GM12878 (cell line): ENCODE measurements around the gene PTGFRN. TPM values are rescaled to one million over a fixed set of nuclear protein-coding genes. Genes with fewer than 3 reads are reported as not detected.

ENCODE experiments used
- ATAC-seq: fragments of 200-7000 bp; cut with Tn5 transposase; 3 replicates; pipeline ENCODE4 v1.9.1; 2020; ENCODE audit warnings: mild to moderate bottlenecking, moderate library complexity
- BruUV-seq: library from RNA; stranded (reverse); fragments of 400-500 nt; replicated peaks from 2 replicates; lab custom pipeline; 2021; lab: Mats Ljungman, UMichigan
- CTCF ChIA-PET: fragments of 300-600 bp; sonication (Branson Sonifier 250); formaldehyde crosslinking; extraction: SDS; loops from one replicate; lab custom pipeline; 2021; ENCODE audit warnings: inconsistent platforms; lab: Yijun Ruan, JAX
- POLR2A ChIA-PET: fragments of 350-600 bp; formaldehyde crosslinking; extraction: SDS; loops from one replicate; lab custom pipeline; 2021; ENCODE audit warnings: inconsistent platforms; lab: Charles Lee
- RAD21 ChIA-PET: fragments of 300-600 bp; sonication (Branson Sonifier 250); formaldehyde crosslinking; loops from one replicate; lab custom pipeline; 2023; ENCODE audit warnings: antibody characterized with exemption; ENCODE audit not compliant: unreplicated experiment; lab: Charles Lee
- SMC1A ChIA-PET: fragments of 300-600 bp; sonication (Branson Sonifier 250); formaldehyde crosslinking; loops from one replicate; lab custom pipeline; 2023; ENCODE audit not compliant: unreplicated experiment, uncharacterized antibody; lab: Charles Lee
- DNase-seq: peaks from one replicate; pipeline ENCODE4 v3.0.0-alpha.2; 2011; ENCODE audit warnings: low read depth, low spot score
- FAIRE-seq: peaks from 3 replicates; lab custom pipeline; 2011; peaks lifted over from hg19 to GRCh38; lab: Jason Lieb, UNC
- H2AFZ ChIP-seq: 2 replicates; pipeline ENCODE4 v1.6.0; 2011; ENCODE audit warnings: low read depth, low read length, control low read depth; ENCODE audit not compliant: control insufficient read depth
- H3K27ac ChIP-seq: 2 replicates; pipeline ENCODE4 v1.5.1; 2011; ENCODE audit warnings: control low read depth; ENCODE audit not compliant: control insufficient read depth, insufficient read depth
- H3K27me3 ChIP-seq, 2 experiments: replicated peaks in 1 of 2; 2 replicates each; pipeline versions ENCODE4 v1.6.0 to v1.6.1; 2011; ENCODE audit warnings: low read length in 1 of 2; ENCODE audit not compliant: control insufficient read depth in 2 of 2, insufficient read depth in 2 of 2
- H3K36me3 ChIP-seq, 2 experiments: 2 replicates each; pipeline ENCODE4 v1.5.1; 2011; ENCODE audit warnings: low read length in 1 of 2; ENCODE audit not compliant: control insufficient read depth in 2 of 2, insufficient read depth in 2 of 2
- H3K4me1 ChIP-seq: 2 replicates; pipeline ENCODE4 v1.6.1; 2011; ENCODE audit warnings: mild to moderate bottlenecking, low read length, moderate library complexity, mixed read lengths; ENCODE audit not compliant: control insufficient read depth, insufficient read depth
- H3K4me2 ChIP-seq: 2 replicates; pipeline ENCODE4 v1.6.0; 2011; ENCODE audit warnings: control low read depth; ENCODE audit not compliant: control insufficient read depth, insufficient read depth
- H3K4me3 ChIP-seq: fragments of 200-600 bp; sonication (generic); 2 replicates; pipeline ENCODE4 v1.5.1; 2016
- H3K79me2 ChIP-seq: 2 replicates; pipeline ENCODE4 v1.6.0; 2011; ENCODE audit warnings: low read length; ENCODE audit not compliant: control insufficient read depth, insufficient read depth
- H3K9ac ChIP-seq: 2 replicates; pipeline ENCODE4 v1.8.0; 2011; ENCODE audit warnings: low read length, control low read depth, mixed read lengths; ENCODE audit not compliant: control insufficient read depth, insufficient read depth
- H3K9me3 ChIP-seq: replicated peaks from 3 replicates; pipeline ENCODE4 v1.5.1; 2011; ENCODE audit warnings: mild to moderate bottlenecking, low read length; ENCODE audit not compliant: control insufficient read depth, insufficient read depth
- H4K20me1 ChIP-seq: 2 replicates; pipeline ENCODE4 v1.6.0; 2011; ENCODE audit not compliant: control insufficient read depth, insufficient read depth
- CBFB ChIP-seq: IDR thresholded peaks from 2 replicates; pipeline ENCODE4 v1.6.1; 2016; ENCODE audit warnings: antibody characterized with exemption, low read depth
- CEBPB ChIP-seq, 2 experiments: fragments of 150-350 bp in 1 of 2; IDR thresholded peaks; 2 replicates each; pipeline ENCODE4 v1.6.1; 2012 to 2014; ENCODE audit warnings: low read depth in 2 of 2, low read length in 2 of 2, borderline replicate concordance in 1 of 2, inconsistent platforms in 1 of 2
- KLF5 ChIP-seq: fragments of 450-650 bp; IDR thresholded peaks from 2 replicates; pipeline ENCODE4 v1.6.1; 2014; ENCODE audit warnings: mild to moderate bottlenecking; ENCODE audit not compliant: partially characterized antibody
- NFXL1 ChIP-seq: fragments of 450-650 bp; IDR thresholded peaks from 2 replicates; pipeline ENCODE4 v1.6.1; 2017; ENCODE audit warnings: antibody characterized with exemption, mild to moderate bottlenecking, borderline replicate concordance
- POLR2A ChIP-seq: IDR thresholded peaks from 2 replicates; pipeline ENCODE4 v1.6.1; 2011; ENCODE audit warnings: low read depth, mild to moderate bottlenecking, low read length
- RUNX3 ChIP-seq: IDR thresholded peaks from 2 replicates; pipeline ENCODE4 v1.6.1; 2012; ENCODE audit warnings: low read length, inconsistent platforms
- SUZ12 ChIP-seq: fragments of 200-600 bp; sonication (generic); IDR thresholded peaks from one replicate; pipeline ENCODE4 v1.6.1; 2018; ENCODE audit warnings: antibody characterized with exemption, mild to moderate bottlenecking; ENCODE audit not compliant: unreplicated experiment
- TARDBP ChIP-seq: IDR thresholded peaks from 2 replicates; pipeline ENCODE4 v1.6.1; 2016; ENCODE audit warnings: borderline replicate concordance
- TCF3 ChIP-seq: IDR thresholded peaks from 2 replicates; pipeline ENCODE4 v1.6.1; 2012; ENCODE audit warnings: low read depth, mild to moderate bottlenecking, low read length, borderline replicate concordance; ENCODE audit not compliant: insufficient read depth
- WRNIP1 ChIP-seq: IDR thresholded peaks from 2 replicates; pipeline ENCODE4 v1.6.1; 2011; ENCODE audit warnings: low read depth, low read length, improper control_type of control experiment, borderline replicate concordance
- ZNF384 ChIP-seq: IDR thresholded peaks from 2 replicates; pipeline ENCODE4 v1.6.1; 2012; ENCODE audit warnings: low read depth, mild to moderate bottlenecking, low read length, improper control_type of control experiment, borderline replicate concordance
- WGBS: methylation state at CpG from one replicate; pipeline ENCODE4 v1.1.6; 2016; ENCODE audit warnings: low lambda C conversion rate; ENCODE audit not compliant: insufficient replicate concordance, insufficient coverage; ENCODE audit errors: missing lambda C conversion rate; 5-methylcytosine and 5-hydroxymethylcytosine counted together
- in situ Hi-C: fragments of 300-500 bp; cut with MboI; formaldehyde crosslinking; loops from 9 replicates; pipeline ENCODE4 v1.14.3; 2018; ENCODE audit warnings: mixed read lengths
- intact Hi-C: fragments of 100-400 bp; cut with micrococcal nuclease; formaldehyde crosslinking; loops from one replicate; pipeline ENCODE4 v1.14.2; 2022; ENCODE audit not compliant: unreplicated experiment
- polyA plus RNA-seq, 11 experiments: library from polyadenylated mRNA; depleted of rRNA in 4 of 11; unstranded in 6 of 11; stranded (reverse) in 5 of 11; fragments of >200 nt; fragmentation: Nextera tagmentation in 4 of 11; fragmentation: Illumina TruSeq in 1 of 11; extraction: Ambion mirVana in 4 of 11; extraction: Trizol in 1 of 11; gene quantifications; 1 replicate in 1 of 11; 2 replicates in 10 of 11; pipeline versions ENCODE4 v1.2.1 to v1.2.3, GENCODE V29; 2011 to 2016; ENCODE audit warnings: inconsistent platforms in 2 of 11, missing spikeins in 2 of 11, low read depth in 1 of 11
- total RNA-seq, 4 experiments: library from RNA; depleted of rRNA in 3 of 4; stranded (reverse); fragments of >200 nt in 3 of 4; fragmentation: Illumina TruSeq in 1 of 4; extraction: Trizol in 1 of 4; gene quantifications; 2 replicates each; pipeline versions ENCODE4 v1.2.1 to v1.2.3, GENCODE V29; 2013 to 2021
- TF ChIP-seq, protein P1 (sequence below): IDR thresholded peaks from 2 replicates; pipeline ENCODE4 v1.6.1; 2011; ENCODE audit warnings: low read depth, low read length, improper control_type of control experiment, borderline replicate concordance
- TF ChIP-seq, protein P2 (sequence below): IDR thresholded peaks from 2 replicates; pipeline ENCODE4 v1.6.1; 2011; ENCODE audit warnings: mild to moderate bottlenecking, low read depth, low read length, moderate library complexity; ENCODE audit not compliant: insufficient replicate concordance
- TF ChIP-seq, protein P3 (sequence below): fragments of 450-650 bp; IDR thresholded peaks from 2 replicates; pipeline ENCODE4 v1.6.1; 2016; ENCODE audit warnings: mild to moderate bottlenecking, moderate library complexity, borderline replicate concordance
- TF ChIP-seq, protein P4 (sequence below): fragments of 450-650 bp; IDR thresholded peaks from 2 replicates; pipeline ENCODE4 v1.6.1; 2018; ENCODE audit warnings: borderline replicate concordance, mild to moderate bottlenecking; ENCODE audit not compliant: partially characterized antibody

Gene PTGFRN
- total and polyA plus RNA-seq, 10 of the 15 experiments (the other 5 are each of a cell fraction or from before 2014, with no cell fraction given): 2.7 to 8.3 (median 5.1) TPM

DNA sequence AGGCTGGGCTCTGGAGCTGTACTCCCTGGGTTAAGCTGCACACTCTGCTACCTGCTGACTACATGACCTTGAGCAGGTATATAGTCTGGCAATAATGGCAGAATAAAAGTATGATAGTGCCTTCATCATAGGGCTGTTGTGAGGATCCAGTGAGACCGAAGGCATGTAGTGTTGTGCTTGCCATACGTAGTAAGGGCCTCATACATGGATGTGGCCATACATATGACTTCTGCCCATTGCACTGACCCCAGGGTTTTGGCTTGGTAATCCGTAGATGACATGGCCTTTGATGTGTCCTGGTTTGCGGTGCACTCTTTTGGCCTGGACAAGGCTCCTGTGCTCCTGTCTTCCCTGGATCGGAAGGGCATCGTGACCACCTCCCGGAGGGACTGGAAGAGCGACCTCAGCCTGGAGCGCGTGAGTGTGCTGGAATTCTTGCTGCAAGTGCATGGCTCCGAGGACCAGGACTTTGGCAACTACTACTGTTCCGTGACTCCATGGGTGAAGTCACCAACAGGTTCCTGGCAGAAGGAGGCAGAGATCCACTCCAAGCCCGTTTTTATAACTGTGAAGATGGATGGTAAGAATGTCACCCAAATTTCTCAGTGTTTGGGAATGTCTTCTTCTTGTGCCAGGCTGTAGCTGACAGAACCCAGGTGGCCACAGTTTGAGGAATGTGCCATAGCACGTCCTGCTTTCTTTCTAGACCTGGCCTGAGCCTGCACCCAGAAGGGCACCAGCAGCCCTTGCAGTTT lies 74.9 kb downstream of the PTGFRN start:
- FAIRE-seq (no peak), ATAC-seq (no peak), DNase-seq (no peak)
- H3K4me2 ChIP-seq: no peak overlapping the region
- intact Hi-C loops (no loop called here), in situ Hi-C loops (no loop called here)
- ChIA-PET CTCF (no interaction called here), RAD21 (interaction anchor here (1.0 kb wide), 1 partner anchor 61 kb away, joined by 3 read pairs; no protein-coding TSS in a partner anchor), SMC1A (no interaction called here), POLR2A (interaction anchor here (1.0 kb wide), 1 partner anchor 20 kb away, joined by 3 read pairs; no protein-coding TSS in a partner anchor)
- no TSS peak for BruUV-seq
- no peaks in the 10 kb centered on the region for H3K9me3 ChIP-seq
- 59% methylated on average over 14 of the region's 14 CpGs for WGBS
- H3K79me2 ChIP-seq: no peaks in the 10 kb centered on the region
- H3K4me1 ChIP-seq: no peaks in the 10 kb centered on the region
- no peaks in the 10 kb centered on the region for H3K36me3 ChIP-seq
- peaks cover 0 to 3% of the 10 kb centered on the region in 2 experiments; a peak in 2 of 4 replicates for H3K27me3 ChIP-seq
- H4K20me1 ChIP-seq: no peaks in the 10 kb centered on the region
- H3K4me3 ChIP-seq: no peak overlapping the region
- H3K9ac ChIP-seq: no peak overlapping the region
- no peak overlapping the region for H3K27ac ChIP-seq
- H2AFZ ChIP-seq: no peak overlapping the region
- TF ChIP-seq CEBPB (IDR thresholded peaks at IDR 0.05; ENCODE audit: borderline replicate concordance in 1 of 2, low read depth in 2 of 2, low read length in 2 of 2) (no peak), POLR2A (no peak), KLF5 (no peak), RUNX3 (no peak), WRNIP1 (no peak), TCF3 (no peak), CBFB (no peak), SUZ12 (no peak), ZNF384 (no peak), TARDBP (no peak), NFXL1 (no peak)
- TF ChIP-seq, protein P1, sequence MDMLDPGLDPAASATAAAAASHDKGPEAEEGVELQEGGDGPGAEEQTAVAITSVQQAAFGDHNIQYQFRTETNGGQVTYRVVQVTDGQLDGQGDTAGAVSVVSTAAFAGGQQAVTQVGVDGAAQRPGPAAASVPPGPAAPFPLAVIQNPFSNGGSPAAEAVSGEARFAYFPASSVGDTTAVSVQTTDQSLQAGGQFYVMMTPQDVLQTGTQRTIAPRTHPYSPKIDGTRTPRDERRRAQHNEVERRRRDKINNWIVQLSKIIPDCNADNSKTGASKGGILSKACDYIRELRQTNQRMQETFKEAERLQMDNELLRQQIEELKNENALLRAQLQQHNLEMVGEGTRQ: no peak
- TF ChIP-seq, protein P2, sequence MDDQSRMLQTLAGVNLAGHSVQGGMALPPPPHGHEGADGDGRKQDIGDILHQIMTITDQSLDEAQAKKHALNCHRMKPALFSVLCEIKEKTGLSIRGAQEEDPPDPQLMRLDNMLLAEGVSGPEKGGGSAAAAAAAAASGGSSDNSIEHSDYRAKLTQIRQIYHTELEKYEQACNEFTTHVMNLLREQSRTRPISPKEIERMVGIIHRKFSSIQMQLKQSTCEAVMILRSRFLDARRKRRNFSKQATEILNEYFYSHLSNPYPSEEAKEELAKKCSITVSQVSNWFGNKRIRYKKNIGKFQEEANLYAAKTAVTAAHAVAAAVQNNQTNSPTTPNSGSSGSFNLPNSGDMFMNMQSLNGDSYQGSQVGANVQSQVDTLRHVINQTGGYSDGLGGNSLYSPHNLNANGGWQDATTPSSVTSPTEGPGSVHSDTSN: no peak
- TF ChIP-seq, protein P3, sequence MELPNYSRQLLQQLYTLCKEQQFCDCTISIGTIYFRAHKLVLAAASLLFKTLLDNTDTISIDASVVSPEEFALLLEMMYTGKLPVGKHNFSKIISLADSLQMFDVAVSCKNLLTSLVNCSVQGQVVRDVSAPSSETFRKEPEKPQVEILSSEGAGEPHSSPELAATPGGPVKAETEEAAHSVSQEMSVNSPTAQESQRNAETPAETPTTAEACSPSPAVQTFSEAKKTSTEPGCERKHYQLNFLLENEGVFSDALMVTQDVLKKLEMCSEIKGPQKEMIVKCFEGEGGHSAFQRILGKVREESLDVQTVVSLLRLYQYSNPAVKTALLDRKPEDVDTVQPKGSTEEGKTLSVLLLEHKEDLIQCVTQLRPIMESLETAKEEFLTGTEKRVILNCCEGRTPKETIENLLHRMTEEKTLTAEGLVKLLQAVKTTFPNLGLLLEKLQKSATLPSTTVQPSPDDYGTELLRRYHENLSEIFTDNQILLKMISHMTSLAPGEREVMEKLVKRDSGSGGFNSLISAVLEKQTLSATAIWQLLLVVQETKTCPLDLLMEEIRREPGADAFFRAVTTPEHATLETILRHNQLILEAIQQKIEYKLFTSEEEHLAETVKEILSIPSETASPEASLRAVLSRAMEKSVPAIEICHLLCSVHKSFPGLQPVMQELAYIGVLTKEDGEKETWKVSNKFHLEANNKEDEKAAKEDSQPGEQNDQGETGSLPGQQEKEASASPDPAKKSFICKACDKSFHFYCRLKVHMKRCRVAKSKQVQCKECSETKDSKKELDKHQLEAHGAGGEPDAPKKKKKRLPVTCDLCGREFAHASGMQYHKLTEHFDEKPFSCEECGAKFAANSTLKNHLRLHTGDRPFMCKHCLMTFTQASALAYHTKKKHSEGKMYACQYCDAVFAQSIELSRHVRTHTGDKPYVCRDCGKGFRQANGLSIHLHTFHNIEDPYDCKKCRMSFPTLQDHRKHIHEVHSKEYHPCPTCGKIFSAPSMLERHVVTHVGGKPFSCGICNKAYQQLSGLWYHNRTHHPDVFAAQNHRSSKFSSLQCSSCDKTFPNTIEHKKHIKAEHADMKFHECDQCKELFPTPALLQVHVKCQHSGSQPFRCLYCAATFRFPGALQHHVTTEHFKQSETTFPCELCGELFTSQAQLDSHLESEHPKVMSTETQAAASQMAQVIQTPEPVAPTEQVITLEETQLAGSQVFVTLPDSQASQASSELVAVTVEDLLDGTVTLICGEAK: no peak
- TF ChIP-seq, protein P4, sequence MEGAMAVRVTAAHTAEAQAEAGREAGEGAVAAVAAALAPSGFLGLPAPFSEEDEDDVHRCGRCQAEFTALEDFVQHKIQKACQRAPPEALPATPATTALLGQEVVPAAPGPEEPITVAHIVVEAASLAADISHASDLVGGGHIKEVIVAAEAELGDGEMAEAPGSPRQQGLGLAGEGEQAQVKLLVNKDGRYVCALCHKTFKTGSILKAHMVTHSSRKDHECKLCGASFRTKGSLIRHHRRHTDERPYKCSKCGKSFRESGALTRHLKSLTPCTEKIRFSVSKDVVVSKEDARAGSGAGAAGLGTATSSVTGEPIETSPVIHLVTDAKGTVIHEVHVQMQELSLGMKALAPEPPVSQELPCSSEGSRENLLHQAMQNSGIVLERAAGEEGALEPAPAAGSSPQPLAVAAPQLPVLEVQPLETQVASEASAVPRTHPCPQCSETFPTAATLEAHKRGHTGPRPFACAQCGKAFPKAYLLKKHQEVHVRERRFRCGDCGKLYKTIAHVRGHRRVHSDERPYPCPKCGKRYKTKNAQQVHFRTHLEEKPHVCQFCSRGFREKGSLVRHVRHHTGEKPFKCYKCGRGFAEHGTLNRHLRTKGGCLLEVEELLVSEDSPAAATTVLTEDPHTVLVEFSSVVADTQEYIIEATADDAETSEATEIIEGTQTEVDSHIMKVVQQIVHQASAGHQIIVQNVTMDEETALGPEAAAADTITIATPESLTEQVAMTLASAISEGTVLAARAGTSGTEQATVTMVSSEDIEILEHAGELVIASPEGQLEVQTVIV: no peak
